Measurements from ENCODE around the gene TMC6.
"Not testable (repeated sequence)": the region's sequence is repeated elsewhere in the genome, so short reads cannot be mapped to it uniquely, and the experiment has no call there.

TMC6 gene, protein sequence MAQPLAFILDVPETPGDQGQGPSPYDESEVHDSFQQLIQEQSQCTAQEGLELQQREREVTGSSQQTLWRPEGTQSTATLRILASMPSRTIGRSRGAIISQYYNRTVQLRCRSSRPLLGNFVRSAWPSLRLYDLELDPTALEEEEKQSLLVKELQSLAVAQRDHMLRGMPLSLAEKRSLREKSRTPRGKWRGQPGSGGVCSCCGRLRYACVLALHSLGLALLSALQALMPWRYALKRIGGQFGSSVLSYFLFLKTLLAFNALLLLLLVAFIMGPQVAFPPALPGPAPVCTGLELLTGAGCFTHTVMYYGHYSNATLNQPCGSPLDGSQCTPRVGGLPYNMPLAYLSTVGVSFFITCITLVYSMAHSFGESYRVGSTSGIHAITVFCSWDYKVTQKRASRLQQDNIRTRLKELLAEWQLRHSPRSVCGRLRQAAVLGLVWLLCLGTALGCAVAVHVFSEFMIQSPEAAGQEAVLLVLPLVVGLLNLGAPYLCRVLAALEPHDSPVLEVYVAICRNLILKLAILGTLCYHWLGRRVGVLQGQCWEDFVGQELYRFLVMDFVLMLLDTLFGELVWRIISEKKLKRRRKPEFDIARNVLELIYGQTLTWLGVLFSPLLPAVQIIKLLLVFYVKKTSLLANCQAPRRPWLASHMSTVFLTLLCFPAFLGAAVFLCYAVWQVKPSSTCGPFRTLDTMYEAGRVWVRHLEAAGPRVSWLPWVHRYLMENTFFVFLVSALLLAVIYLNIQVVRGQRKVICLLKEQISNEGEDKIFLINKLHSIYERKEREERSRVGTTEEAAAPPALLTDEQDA

DNA sequence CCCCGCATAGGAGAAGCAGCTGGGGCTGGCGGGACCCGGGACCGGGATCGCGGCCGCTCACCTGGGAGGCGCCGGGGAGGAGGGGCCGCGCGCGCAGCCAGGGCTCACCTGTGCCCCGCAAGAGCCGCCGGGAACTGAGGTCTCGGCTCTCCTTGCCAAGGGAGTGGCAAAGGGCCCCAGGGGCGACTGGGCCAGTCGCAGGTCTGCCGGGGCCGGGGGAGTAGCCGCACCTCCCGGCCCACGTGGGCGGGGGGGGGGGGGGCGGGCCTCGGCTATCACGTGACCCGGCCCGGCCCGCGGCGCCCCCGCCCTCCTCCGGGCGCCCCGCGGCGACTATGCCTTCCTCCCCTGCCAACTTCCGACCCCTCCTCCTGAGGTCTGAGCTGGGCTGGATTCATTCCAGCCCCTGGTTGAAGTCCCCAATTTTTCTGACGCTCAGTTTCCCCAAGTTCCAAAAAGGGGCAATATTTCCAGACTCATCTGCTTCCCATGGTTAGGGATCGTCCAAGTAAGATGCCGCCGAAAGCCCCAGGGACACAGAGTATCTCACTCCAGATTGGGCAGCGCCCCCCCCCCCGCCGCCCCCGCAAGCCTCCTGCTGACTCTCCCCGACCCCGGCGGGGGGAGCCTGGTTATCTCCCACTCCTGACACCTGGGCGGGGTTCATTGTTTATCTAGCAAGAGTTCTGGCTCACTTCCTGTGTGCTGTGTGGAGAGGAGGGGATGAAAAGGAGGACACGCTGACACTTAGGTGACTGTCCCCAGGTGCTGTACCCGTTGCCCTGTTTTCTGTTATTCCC is at the start of gene TMC6:
Gene TMC6 (minus strand): TSS at position 205 of the 800 bp plus-strand sequence. CDS start 1,923 bp downstream, outside the sequence.
- in situ Hi-C loops (cut with HindIII; ENCODE audit: low sequenced_read_pairs), result no loop called here

DNA sequence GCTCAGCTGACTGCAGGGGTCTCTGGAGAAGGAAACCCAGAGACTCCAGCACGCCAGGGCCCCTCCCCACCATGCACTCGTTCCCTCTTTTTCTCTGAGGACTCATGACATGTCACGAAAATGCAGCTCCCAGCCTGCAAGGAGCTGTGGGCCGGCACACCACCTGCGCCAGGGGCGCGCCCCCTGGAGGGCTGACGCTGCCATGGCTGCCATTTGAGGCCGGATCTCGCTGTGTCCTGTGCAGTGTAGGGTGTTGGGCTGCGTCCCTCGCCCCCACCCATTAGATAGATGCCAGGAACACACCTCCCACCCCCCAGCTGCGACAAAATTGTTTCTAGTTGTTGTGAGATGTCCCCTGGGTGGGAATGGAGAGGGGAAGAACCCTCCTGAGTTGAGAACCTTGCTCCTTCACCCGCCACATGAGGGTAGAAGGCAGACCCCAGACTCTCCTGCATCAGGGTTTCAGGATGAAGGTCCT is 48.0 kb upstream of the TMC6 start:
- in situ Hi-C loops (cut with HindIII; ENCODE audit: low sequenced_read_pairs), result loop anchor here (5.0 kb wide), 1 partner anchor 51 kb away; no protein-coding TSS in a partner anchor

DNA sequence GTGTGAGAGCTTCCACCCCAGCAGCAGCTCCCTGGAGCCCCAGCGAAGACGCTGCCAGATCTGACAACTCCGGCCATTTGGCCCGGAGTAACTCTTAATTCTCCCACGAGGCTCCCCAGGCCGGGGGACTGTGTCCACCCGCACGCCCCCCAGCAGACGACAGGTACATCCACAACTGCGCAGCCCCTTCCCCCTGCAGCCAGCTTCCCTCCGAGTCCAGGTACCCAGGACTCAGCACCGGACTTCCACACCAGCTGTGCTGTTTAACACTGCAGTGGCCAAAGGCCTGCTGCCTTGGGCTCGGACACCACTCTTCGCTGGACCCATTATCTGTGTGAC is 47.1 kb upstream of the TMC6 start:
- in situ Hi-C loops (cut with HindIII; ENCODE audit: low sequenced_read_pairs), result loop anchor here (5.0 kb wide), 1 partner anchor 52 kb away; no protein-coding TSS in a partner anchor

DNA sequence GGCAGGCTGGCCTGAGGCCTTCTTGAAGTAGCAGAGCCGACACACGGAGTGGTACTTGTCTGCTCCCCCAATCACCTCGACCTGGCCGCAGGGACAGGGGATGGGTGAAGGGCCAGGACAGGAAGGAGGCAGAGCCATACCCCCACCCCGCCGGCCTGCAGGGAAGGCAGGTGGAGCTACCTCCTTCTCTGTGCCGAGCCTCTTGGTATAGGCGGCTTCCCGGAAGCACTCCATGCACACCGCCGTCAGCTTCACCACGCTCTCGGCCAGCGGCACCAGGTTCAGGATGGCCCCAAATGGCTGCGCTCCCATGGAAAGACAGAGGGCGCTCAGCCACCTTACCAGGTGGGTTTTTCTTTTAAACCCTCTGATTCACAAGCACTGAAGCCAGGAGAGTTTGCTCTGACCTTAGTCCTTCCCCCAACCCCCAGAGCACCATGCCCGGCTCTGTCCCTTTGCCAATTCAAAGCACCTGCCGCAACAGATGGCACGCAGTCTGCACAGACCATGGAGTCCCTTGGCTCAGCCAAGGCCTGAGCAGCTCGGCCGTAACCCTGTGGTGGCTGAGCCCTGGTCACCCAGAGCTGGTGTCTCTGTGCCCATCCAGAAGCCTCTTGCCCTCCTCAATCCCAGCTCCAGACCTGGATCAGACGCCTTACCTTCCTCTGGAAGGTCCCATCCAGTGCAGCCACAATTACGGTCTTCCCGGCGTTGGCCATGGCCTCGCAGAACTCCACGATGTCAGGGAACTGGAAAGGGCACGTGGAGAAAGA is 46.5 kb upstream of the TMC6 start:
- in situ Hi-C loops (cut with HindIII; ENCODE audit: low sequenced_read_pairs), result loop anchor here (5.0 kb wide), 1 partner anchor 52 kb away; no protein-coding TSS in a partner anchor

DNA sequence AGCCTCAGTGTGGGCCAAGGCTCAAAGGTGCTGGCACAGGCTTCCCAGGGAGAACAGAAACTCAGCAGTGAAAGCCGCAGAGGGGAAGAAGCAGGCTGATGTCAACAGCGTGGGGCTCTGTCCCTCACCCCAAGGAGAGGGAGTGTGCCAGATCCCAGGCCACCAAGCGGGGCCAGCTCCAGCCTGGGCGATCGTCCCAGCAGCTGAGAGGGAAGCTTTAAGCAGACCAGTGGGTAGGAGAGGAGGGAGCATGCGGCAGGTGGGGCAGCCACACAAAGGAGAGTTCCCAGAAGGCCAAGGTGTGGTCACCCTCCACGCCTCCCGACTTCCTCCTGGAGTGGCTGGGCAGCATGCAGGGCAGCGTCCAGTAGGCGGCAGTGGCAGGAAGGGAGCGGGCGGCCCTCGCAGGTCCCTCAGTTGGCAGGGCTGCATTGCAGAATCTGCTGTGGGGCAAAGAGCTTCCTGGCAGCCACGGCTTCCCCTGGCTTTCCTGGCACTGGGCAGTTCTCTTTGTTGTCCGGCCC is 45.9 kb upstream of the TMC6 start:
- in situ Hi-C loops (cut with HindIII; ENCODE audit: low sequenced_read_pairs), result no loop called here

DNA sequence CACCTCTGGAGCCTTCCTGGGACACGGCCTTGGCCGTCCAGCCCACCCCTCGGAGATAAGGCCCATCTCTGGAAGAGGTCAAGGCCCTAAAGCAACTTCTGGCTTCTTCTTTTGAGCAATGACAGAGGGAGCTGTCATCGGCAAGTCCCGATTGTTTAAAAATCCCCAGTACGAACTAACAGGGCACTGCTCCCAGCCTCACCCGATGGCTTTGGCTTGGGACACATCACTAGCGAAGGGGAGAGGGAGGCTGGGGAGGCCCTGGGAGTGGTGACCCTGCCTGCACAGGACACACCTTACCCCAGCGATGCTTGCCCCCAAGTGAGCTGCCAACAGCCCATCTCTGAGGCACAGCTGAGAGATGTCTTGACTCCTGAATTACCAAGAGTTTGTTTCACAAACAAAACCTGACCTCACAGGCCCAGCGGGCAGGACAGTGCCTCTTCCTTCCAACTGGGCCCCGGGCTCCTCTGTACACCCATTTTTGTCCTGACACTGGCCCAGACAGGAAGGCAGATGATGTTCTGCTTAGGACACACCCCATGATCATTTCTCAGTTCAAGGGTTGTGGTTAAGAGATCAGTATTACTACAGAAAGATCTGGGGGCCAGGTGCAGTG is 44.7 kb upstream of the TMC6 start:
- in situ Hi-C loops (cut with HindIII; ENCODE audit: low sequenced_read_pairs), result no loop called here

DNA sequence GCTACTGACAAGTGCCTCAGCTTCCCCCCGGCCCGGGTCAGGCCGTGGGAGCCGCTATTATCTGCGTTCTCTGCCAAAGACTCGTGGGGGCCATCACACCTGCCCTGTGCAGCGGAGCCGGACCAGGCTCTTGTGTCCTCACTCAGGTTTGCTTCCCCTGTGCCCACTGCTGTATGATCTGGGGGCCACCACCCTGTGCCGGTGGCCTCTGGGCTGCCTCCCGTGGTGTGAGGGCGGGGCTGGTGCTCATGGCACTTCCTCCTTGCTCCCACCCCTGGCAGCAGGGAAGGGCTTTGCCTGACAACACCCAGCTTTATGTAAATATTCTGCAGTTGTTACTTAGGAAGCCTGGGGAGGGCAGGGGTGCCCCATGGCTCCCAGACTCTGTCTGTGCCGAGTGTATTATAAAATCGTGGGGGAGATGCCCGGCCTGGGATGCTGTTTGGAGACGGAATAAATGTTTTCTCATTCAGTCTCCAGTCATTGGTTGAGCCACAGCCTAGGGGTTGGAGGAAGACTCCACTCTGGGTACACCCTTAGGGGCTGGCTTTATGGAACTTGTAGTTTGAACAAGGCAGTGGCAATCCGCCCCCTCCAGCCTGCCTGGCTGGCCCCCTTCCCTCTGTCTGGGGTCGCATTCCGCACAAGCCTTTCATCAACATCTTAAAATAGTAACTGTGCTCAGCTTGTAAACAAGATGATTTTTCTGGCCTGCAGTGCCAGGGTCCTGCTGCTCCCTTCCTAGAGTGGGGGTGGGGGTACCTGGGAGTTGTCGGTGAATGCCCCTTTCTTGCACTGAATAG is 43.9 kb upstream of the TMC6 start:
- in situ Hi-C loops (cut with HindIII; ENCODE audit: low sequenced_read_pairs), result no loop called here

DNA sequence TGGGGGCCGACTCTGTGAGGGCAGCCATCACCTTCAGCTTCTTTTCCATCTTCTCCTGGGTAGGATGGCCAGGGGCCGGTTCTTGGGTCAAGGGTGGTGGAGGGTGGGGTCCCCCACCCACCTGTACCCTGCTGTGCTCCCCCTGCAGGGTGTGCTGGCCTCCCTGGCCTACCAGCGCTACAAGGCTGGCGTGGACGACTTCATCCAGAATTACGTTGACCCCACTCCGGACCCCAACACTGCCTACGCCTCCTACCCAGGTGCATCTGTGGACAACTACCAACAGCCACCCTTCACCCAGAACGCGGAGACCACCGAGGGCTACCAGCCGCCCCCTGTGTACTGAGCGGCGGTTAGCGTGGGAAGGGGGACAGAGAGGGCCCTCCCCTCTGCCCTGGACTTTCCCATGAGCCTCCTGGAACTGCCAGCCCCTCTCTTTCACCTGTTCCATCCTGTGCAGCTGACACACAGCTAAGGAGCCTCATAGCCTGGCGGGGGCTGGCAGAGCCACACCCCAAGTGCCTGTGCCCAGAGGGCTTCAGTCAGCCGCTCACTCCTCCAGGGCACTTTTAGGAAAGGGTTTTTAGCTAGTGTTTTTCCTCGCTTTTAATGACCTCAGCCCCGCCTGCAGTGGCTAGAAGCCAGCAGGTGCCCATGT is 43.2 kb upstream of the TMC6 start:
- in situ Hi-C loops (cut with HindIII; ENCODE audit: low sequenced_read_pairs), result not testable (repeated sequence)

DNA sequence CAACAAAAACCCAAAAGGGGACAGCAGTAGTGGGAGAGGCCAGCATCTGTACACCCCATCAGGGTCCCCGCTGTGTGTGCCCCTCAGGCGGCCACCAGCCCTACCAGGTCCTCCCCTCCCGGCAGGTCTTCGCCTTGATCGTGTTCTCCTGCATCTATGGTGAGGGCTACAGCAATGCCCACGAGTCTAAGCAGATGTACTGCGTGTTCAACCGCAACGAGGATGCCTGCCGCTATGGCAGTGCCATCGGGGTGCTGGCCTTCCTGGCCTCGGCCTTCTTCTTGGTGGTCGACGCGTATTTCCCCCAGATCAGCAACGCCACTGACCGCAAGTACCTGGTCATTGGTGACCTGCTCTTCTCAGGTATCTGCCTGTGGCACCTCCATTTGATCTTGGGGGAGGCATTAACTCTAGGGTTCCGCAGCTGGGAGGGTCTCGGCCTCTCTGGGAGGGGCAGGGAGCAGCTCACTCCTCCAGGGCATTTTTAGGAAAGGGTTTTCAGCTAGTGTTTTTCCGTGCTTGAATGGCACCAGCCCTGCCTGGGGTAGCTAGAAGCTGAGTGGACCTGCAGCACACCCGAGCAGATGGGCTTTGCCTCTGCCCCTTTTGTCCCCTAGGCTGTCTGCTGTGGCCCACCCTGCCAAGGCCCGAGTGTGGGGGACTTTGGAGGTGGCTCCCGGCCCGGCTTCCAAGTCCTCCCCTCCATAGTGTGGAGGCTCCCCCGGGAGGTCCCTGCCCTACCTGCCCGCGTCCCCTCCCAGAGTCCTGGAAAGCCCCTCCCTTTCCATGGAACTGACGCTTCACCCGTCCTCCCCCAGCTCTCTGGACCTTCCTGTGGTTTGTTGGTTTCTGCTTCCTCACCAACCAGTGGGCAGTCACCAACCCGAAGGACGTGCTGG is 42.4 kb upstream of the TMC6 start:
- in situ Hi-C loops (cut with HindIII; ENCODE audit: low sequenced_read_pairs), result no loop called here

DNA sequence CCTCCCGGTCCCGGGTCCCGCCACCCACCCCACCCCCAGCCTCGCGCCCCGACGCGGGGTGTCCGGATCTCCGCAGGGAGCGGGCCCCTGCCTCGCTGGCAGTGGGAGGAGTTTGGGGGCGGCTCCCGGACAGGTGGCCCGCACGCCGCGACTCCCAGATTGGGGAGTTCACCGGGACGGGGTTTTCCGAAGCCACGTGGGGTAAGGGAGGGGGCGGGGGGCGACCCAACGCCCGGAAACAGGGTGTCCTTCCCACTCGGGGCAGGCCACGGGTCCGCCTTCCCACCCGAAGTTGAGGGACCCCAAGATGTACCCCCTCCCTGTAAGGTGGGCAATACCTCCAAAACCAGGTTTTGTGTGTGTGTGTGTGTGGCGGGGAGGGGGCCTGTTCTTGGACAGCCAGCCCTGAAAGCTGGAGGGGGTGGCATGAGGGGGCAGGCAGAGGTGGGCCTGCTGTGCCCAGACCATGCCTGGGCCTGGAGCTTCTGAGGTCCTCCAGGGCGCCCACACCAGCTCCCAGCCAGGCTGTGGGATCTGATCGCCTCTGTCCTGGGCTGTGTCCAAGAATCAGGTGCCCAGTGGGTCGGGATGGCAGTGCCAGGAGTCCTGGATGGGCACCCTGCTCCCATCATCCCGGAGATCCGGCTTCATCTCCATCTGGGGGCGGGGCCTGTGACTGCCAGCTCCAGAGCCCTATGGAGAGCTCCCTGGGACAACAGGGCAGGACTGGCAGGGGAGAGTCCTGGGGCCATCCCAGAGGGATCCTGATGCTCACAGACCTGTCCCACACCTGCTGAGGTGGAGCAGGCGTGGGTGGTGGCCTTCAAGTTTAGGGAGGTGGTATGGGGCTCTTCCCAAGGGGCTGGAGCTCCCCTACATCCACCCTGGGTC is 40.6 kb upstream of the TMC6 start:
- in situ Hi-C loops (cut with HindIII; ENCODE audit: low sequenced_read_pairs), result no loop called here

DNA sequence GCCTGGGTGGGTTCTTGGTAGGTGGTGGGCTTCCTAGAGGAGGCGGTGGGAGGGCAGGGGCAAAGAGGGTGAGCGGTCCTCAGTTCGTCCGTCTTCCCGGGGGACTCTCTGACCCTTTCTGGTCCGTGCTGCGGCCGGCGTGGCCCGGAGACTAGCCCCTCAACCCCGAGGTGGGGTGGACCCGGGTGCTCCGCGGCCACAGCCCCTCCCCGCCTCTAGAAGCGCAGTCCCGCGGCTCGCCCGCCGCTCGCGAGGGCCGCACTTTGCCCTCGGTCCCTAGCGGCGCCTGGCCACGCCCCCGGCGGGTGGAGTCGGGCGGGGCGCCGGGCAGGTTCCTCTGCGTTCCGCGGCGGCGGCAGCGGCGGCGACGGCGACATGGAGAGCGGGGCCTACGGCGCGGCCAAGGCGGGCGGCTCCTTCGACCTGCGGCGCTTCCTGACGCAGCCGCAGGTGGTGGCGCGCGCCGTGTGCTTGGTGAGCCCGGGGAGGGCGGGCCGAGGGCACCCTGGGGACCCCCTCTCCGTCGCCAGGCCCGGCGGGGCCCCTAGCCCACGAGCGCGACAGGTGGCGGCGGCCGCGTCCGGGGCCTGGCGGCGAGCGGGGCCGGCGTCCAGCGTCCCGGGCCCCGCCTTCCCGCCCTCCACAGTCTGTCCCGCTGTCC is 39.8 kb upstream of the TMC6 start, which contains the start of gene SYNGR2:
Gene SYNGR2 (plus strand): TSS at position 340 of the 661 bp plus-strand sequence. CDS start 36 bp downstream, at position 376.
- in situ Hi-C loops (cut with HindIII; ENCODE audit: low sequenced_read_pairs), result no loop called here

DNA sequence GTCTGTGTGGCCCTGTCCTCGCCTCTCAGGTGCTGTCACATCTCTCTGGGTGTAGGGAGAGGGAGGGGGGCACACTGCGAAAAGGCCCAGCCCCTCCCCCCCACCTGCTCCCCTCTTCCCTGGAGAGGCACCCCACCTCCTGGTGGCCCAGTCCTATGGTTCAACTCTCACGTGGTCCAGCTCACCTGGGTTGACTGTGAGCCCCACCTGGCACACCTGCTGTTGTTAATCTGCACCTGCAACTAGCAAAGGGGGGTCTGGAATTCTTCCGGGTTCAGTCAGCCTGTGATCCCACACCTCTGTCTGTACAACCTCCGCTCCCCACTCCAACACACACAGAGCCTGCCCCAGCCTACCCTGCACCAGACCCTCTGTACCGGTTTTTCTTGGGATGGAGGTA is 37.9 kb upstream of the TMC6 start:
- in situ Hi-C loops (cut with HindIII; ENCODE audit: low sequenced_read_pairs), result no loop called here

DNA sequence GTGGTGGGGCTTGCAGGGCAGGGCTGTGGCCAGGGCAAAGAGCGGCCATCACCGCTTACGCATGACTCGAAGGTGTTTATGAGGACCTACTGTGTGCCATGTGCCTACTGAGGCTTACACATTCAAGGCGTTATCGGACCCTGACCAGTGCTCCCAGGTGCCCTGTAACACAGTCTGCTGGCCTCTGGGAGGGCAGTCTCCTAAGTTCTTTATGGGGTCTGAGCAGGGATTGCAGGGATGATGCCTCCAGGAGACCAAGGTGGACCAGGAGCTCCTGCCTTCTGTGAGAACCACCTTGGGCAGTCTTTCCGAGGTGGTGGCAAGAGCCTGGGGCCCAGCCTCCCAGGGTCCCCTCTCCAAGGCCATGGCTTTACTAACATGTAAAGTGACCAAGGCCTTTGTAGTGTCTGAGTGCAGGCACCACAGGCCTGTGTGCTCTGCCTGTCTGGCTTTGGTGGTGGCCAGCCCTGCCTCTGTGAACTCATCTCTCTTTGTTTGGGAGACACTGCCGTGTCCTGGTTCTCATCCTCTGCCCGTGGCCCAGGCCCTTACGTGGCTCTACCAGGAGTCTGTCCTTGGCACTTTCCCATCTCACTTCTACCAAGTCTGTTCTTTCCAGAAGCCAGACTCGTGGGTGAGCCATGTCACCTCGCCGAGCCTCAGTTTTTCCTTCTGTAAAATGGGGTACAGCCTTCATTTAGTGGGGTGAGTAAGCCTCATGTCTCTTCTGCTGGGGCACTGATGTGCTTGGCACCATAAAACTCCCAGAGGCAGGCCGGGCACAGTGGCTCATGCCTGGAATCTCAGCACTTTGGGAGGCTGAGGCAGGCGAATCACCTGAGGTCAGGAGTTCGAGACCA is 36.4 kb upstream of the TMC6 start:
- in situ Hi-C loops (cut with HindIII; ENCODE audit: low sequenced_read_pairs), result no loop called here

DNA sequence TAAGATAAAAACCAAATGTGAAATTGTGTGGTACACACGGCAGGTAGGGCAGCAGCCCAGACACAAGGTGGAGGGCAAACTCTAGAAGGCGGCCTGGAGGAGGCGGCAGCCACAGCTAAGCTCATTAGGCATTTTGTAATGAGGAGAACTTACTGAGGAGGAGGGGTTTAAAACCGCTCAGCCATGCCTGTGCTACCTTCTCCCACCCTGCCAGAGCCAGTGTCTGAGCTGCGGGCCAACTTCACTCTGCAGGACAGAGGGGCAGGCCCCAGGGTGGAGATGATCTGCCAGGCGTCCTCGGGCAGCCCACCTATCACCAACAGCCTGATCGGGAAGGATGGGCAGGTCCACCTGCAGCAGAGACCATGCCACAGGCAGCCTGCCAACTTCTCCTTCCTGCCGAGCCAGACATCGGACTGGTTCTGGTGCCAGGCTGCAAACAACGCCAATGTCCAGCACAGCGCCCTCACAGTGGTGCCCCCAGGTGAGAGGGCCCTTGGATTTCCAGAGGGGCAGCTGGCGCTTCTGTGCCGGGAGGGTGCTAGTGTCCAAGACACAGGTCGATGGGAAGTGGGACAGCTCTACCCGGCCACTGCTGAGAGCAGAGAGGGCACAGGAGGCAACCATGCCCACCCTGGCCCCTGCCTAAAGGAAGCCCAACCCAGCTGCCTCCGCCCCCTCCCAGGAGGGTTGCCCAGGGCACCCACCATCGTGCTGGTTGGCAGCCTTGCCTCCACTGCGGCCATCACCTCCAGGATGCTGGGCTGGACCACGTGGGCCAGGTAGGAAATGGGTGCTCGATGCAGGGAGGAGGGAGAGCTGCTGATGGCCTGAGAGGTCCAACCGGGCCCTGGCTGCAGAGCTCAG is 35.6 kb upstream of the TMC6 start:
- in situ Hi-C loops (cut with HindIII; ENCODE audit: low sequenced_read_pairs), result no loop called here
